ENCODE data around the gene MAD2L2. TPM values are rescaled to one million over a fixed set of nuclear protein-coding genes. Genes with fewer than 3 reads are reported as not detected.

MAD2L2 gene
- total RNA-seq, 4 donors from 2014 or later = 10.0 to 50.3 (median 11.5) TPM

- no peak for DNase-seq
- TF ChIP-seq POLR2A (IDR thresholded peaks at IDR 0.05) = no peak
- no peak for TF ChIP-seq CTCF (IDR thresholded peaks at IDR 0.05)
- no peaks in the 10 kb centered on the region for H3K9me3 ChIP-seq
- peaks cover 0 to 28% (median 8%) of the 10 kb centered on the region in 4 donors for H3K4me1 ChIP-seq
- H3K36me3 ChIP-seq = no peaks in the 10 kb centered on the region
- H3K4me3 ChIP-seq = peak within 1 kb of the TSS in 3 of 4 donors; percentile 32 to 36 (median 35)
- H3K27me3 ChIP-seq = peaks cover 0 to 21% of the 10 kb centered on the region in 2 donors
- no peak within 1 kb of the TSS for H3K27ac ChIP-seq
Observed at GRCh38 chr1:11691302-11691914, 10.5 kb upstream of the MAD2L2 start, which contains the start of gene DRAXIN. Gene DRAXIN (plus strand): TSS chr1:11691710. CDS start chr1:11706259, 14,549 bp downstream.

DNA sequence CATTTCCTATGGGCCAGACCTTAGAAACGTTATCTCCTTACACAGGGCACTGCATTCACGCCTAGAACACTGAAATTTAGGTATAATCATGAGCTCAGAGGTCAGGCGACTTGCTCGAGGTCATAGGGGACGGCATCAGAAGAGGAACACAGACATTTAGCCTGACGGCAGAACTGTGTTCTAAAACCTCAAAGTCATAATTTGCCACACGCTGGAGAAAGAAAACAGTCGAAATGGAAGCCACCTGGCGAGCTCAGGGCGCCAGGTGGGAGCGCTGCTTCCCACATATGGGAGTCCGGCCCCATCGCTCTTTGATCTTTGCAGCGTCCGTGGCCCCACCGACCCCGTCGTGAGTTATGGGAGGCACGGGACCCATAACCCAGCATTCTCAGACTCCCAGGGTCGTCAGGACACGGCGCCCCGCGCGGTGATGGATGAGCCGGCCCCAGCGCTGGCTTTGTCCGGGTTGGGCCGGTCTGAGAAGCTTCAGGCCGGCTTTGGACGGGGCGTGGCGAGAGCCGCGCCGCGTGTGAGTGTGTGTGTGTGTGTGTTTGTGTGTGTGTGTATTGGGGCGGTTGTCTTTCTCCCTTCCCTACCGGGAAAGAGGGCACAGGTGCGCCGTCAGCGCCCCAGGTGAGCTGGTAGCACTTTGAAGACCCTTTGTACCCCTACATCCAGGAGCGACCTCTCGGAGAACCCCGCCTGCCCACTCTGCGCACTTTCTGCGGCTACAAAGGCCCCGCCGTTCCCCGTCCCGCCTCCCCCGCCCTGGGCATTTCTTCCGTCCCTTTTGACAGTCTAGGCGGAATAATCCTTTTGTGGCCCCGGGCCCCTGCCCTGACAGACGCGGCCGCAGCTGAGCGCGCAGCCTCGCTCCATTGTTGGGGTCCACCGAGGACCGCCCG is 9.7 kb upstream of the MAD2L2 start:
- H3K9me3 ChIP-seq = no peaks in the 10 kb centered on the region
- H3K27me3 ChIP-seq = peaks cover 0 to 21% of the 10 kb centered on the region in 2 donors
- no peaks in the 10 kb centered on the region for H3K36me3 ChIP-seq
- no peak for DNase-seq
- peaks cover 0 to 28% (median 8%) of the 10 kb centered on the region in 4 donors for H3K4me1 ChIP-seq
- H3K4me3 ChIP-seq = peak overlapping the region in 3 of 4 donors; percentile 32 to 36 (median 35)
- no peak for TF ChIP-seq POLR2A (IDR thresholded peaks at IDR 0.05)
- no peak for TF ChIP-seq CTCF (IDR thresholded peaks at IDR 0.05)
- H3K27ac ChIP-seq = no peak overlapping the region

- Histone ChIP-seq H3K36me3 (no peaks in the 10 kb centered on the region), H3K27me3 (peaks cover 0 to 21% of the 10 kb centered on the region in 2 donors), H3K9me3 (no peaks in the 10 kb centered on the region), H3K4me3 (no peak overlapping the region), H3K27ac (no peak overlapping the region), H3K4me1 (peaks cover 0 to 28% (median 8%) of the 10 kb centered on the region in 4 donors)
- no peak for DNase-seq
- TF ChIP-seq POLR2A (IDR thresholded peaks at IDR 0.05) (no peak), CTCF (IDR thresholded peaks at IDR 0.05) (no peak)
Observed at GRCh38 chr1:11688506-11688905, 7.6 kb upstream of the MAD2L2 start.

GRCh38 chr1:11685210-11685752 is 4.3 kb upstream of the MAD2L2 start:
- DNase-seq = no peak
- peaks cover 0 to under 1% of the 10 kb centered on the region in 2 donors for H3K27me3 ChIP-seq
- TF ChIP-seq POLR2A (IDR thresholded peaks at IDR 0.05) (no peak), CTCF (IDR thresholded peaks at IDR 0.05) (no peak)
- H3K4me3 ChIP-seq = no peak overlapping the region
- H3K36me3 ChIP-seq = no peaks in the 10 kb centered on the region
- H3K9me3 ChIP-seq = no peaks in the 10 kb centered on the region
- H3K4me1 ChIP-seq = peaks cover 0 to 8% (median 0%) of the 10 kb centered on the region in 4 donors
- H3K27ac ChIP-seq = no peak overlapping the region

- Histone ChIP-seq H3K36me3 (no peaks in the 10 kb centered on the region), H3K27ac (no peak overlapping the region), H3K4me1 (peaks cover 0 to 11% (median 0%) of the 10 kb centered on the region in 4 donors), H3K27me3 (no peaks in the 10 kb centered on the region), H3K4me3 (no peak overlapping the region), H3K9me3 (no peaks in the 10 kb centered on the region)
- DNase-seq = no peak
- TF ChIP-seq CTCF (IDR thresholded peaks at IDR 0.05) (no peak), POLR2A (IDR thresholded peaks at IDR 0.05) (no peak)
Observed at GRCh38 chr1:11684070-11684469, 3.1 kb upstream of the MAD2L2 start.
